H1 (cell line): ENCODE data around the gene HS1BP3. TPM values are rescaled to one million over a fixed set of nuclear protein-coding genes. Genes with fewer than 3 reads are reported as not detected.

Source experiments
- CTCF ChIA-PET: fragments of 300-600 bp; sonication (Branson Sonifier 250); formaldehyde crosslinking; loops from one replicate; lab custom pipeline; 2021; ENCODE audit not compliant: partially characterized antibody; lab: Charles Lee
- POLR2A ChIA-PET: fragments of 300-600 bp; sonication (Branson Sonifier 250); formaldehyde crosslinking; loops from one replicate; lab custom pipeline; 2021; ENCODE audit warnings: inconsistent platforms; ENCODE audit not compliant: partially characterized antibody; lab: Charles Lee
- DNase-seq, 2 experiments: peaks; one replicate each; pipeline versions ENCODE4 v3.0.0 to v3.0.0-alpha.2; 2010 to 2022; ENCODE audit warnings: low spot score in 2 of 2, low read depth in 1 of 2, mixed read lengths in 1 of 2
- FAIRE-seq: peaks from 2 replicates; lab custom pipeline; 2011; peaks lifted over from hg19 to GRCh38; lab: Jason Lieb, UNC
- H2AFZ ChIP-seq: 2 replicates; pipeline ENCODE4 v1.8.1; 2012; ENCODE audit warnings: low read length, inconsistent platforms
- H2AK5ac ChIP-seq: 2 replicates; pipeline ENCODE4 v1.6.1; 2013; ENCODE audit warnings: low read depth, low read length
- H2BK120ac ChIP-seq: replicated peaks from 2 replicates; pipeline ENCODE3; 2013; ENCODE audit warnings: low read depth, low read length, inconsistent platforms
- H2BK12ac ChIP-seq: 2 replicates; pipeline ENCODE4 v1.6.1; 2013; ENCODE audit warnings: low read depth, low read length
- H2BK15ac ChIP-seq: 2 replicates; pipeline ENCODE4 v1.6.1; 2013; ENCODE audit warnings: low read length
- H2BK20ac ChIP-seq: 2 replicates; pipeline ENCODE4 v1.6.1; 2013; ENCODE audit warnings: low read length
- H2BK5ac ChIP-seq: 2 replicates; pipeline ENCODE4 v1.6.1; 2013; ENCODE audit warnings: low read depth, low read length
- H3K14ac ChIP-seq: 2 replicates; pipeline ENCODE4 v1.6.1; 2013; ENCODE audit warnings: inconsistent platforms; ENCODE audit not compliant: insufficient read length
- H3K18ac ChIP-seq: 2 replicates; pipeline ENCODE4 v1.6.1; 2013; ENCODE audit warnings: low read length; ENCODE audit errors: extremely low read depth
- H3K23ac ChIP-seq: 2 replicates; pipeline ENCODE4 v1.6.1; 2013; ENCODE audit warnings: inconsistent platforms; ENCODE audit not compliant: insufficient read length
- H3K23me2 ChIP-seq: 2 replicates; pipeline ENCODE4 v1.6.1; 2013; ENCODE audit warnings: low read depth, low read length
- H3K27ac ChIP-seq: 2 replicates; pipeline ENCODE4 v1.6.1; 2011; ENCODE audit warnings: low read depth, low read length, inconsistent platforms
- H3K27me3 ChIP-seq, 4 experiments: replicated peaks in 1 of 4; 1 replicate in 1 of 4; 2 replicates in 3 of 4; pipeline versions ENCODE4 v1.6.1 to v1.8.1; 2011 to 2013; ENCODE audit warnings: low read length in 3 of 4, mild to moderate bottlenecking in 3 of 4, inconsistent platforms in 2 of 4, mixed read lengths in 2 of 4, moderate library complexity in 1 of 4; ENCODE audit not compliant: control insufficient read depth in 3 of 4, insufficient read depth in 3 of 4; ENCODE audit errors: extremely low read depth in 1 of 4
- H3K36me3 ChIP-seq, 4 experiments: 2 replicates each; pipeline versions ENCODE4 v1.6.1 to v1.8.1; 2011 to 2013; ENCODE audit warnings: mild to moderate bottlenecking in 4 of 4, low read length in 3 of 4, moderate library complexity in 2 of 4, control low read depth in 1 of 4, inconsistent platforms in 1 of 4; ENCODE audit not compliant: insufficient read depth in 4 of 4, control insufficient read depth in 2 of 4
- H3K4ac ChIP-seq: replicated peaks from 2 replicates; pipeline ENCODE3; 2013; ENCODE audit warnings: low read length, low read depth, mixed read lengths, inconsistent platforms; ENCODE audit not compliant: insufficient read length
- H3K4me1 ChIP-seq, 4 experiments: replicated peaks in 1 of 4; 1 replicate in 1 of 4; 2 replicates in 3 of 4; pipeline versions ENCODE4 v1.6.1 to v1.8.1; 2011 to 2013; ENCODE audit warnings: low read length in 3 of 4, inconsistent platforms in 2 of 4, mixed read lengths in 1 of 4; ENCODE audit not compliant: insufficient read depth in 4 of 4, control insufficient read depth in 3 of 4
- H3K4me2 ChIP-seq, 2 experiments: 2 replicates each; pipeline versions ENCODE4 v1.6.1 to v1.8.1; 2011 to 2013; ENCODE audit warnings: low read depth in 2 of 2, low read length in 2 of 2, control low read depth in 1 of 2, inconsistent platforms in 1 of 2, mild to moderate bottlenecking in 1 of 2; ENCODE audit not compliant: insufficient read depth in 1 of 2
- H3K4me3 ChIP-seq, 4 experiments: fragments of 200-600, 300-600 bp in 1 of 4; sonication (generic), shearing (Covaris generic), sonication (Bioruptor Twin) in 1 of 4; 2 replicates each; pipeline versions ENCODE4 v1.5.1 to v1.8.1; 2011 to 2016; ENCODE audit warnings: low read length in 4 of 4, low read depth in 3 of 4, control low read depth in 2 of 4, inconsistent platforms in 2 of 4, mild to moderate bottlenecking in 2 of 4, mixed read lengths in 1 of 4, moderate library complexity in 1 of 4; ENCODE audit not compliant: insufficient read depth in 2 of 4; ENCODE audit errors: extremely low read depth in 1 of 4
- H3K56ac ChIP-seq: replicated peaks from 2 replicates; pipeline ENCODE3; 2013; ENCODE audit warnings: low read depth, mild to moderate bottlenecking, mixed read lengths, low read length, inconsistent platforms; ENCODE audit not compliant: insufficient read length
- H3K79me1 ChIP-seq: 2 replicates; pipeline ENCODE4 v1.6.1; 2013; ENCODE audit warnings: low read depth, low read length, control low read depth
- H3K79me2 ChIP-seq, 2 experiments: 2 replicates each; pipeline versions ENCODE4 v1.6.1 to v1.8.1; 2012 to 2013; ENCODE audit warnings: low read length in 2 of 2, mild to moderate bottlenecking in 2 of 2, inconsistent platforms in 1 of 2; ENCODE audit not compliant: insufficient read depth in 2 of 2, control insufficient read depth in 1 of 2
- H3K9ac ChIP-seq, 4 experiments: replicated peaks in 1 of 4; 1 replicate in 1 of 4; 2 replicates in 3 of 4; pipeline versions ENCODE4 v1.6.1 to v1.8.1; 2011 to 2013; ENCODE audit warnings: low read depth in 3 of 4, low read length in 3 of 4, control low read depth in 2 of 4, mild to moderate bottlenecking in 2 of 4, moderate library complexity in 2 of 4, inconsistent platforms in 1 of 4; ENCODE audit errors: extremely low read depth in 1 of 4
- H3K9me3 ChIP-seq, 2 experiments: 2 replicates each; pipeline versions ENCODE4 v1.6.1 to v1.8.1; 2012 to 2013; ENCODE audit warnings: mild to moderate bottlenecking in 2 of 2, moderate library complexity in 2 of 2, control low read depth in 1 of 2, inconsistent platforms in 1 of 2, low read depth in 1 of 2, low read length in 1 of 2, mixed read lengths in 1 of 2; ENCODE audit not compliant: insufficient read depth in 2 of 2
- H4K20me1 ChIP-seq, 2 experiments: replicated peaks in 1 of 2; 2 replicates each; pipeline versions ENCODE3 to v1.8.1; 2011 to 2013; ENCODE audit warnings: inconsistent platforms in 2 of 2, low read length in 2 of 2, mild to moderate bottlenecking in 1 of 2; ENCODE audit not compliant: insufficient read depth in 2 of 2, control insufficient read depth in 1 of 2
- H4K5ac ChIP-seq: 2 replicates; pipeline ENCODE4 v1.6.1; 2013; ENCODE audit warnings: low read length, low read depth, mixed read lengths, inconsistent platforms; ENCODE audit not compliant: insufficient read length
- H4K8ac ChIP-seq: 2 replicates; pipeline ENCODE4 v1.8.0; 2013; ENCODE audit warnings: mild to moderate bottlenecking, moderate library complexity, low read length, inconsistent platforms; ENCODE audit not compliant: insufficient read depth; ENCODE audit errors: extremely low read depth
- H4K91ac ChIP-seq: replicated peaks from 2 replicates; pipeline ENCODE3; 2013; ENCODE audit warnings: low read length, mixed read lengths, inconsistent platforms; ENCODE audit not compliant: insufficient read length
- BACH1 ChIP-seq: IDR thresholded peaks from 2 replicates; pipeline ENCODE4 v1.6.1; 2012; ENCODE audit warnings: low read length, improper control_type of control experiment
- CBX5 ChIP-seq: fragments of 300-800, 300-1000 bp; sonication (generic); IDR thresholded peaks from 2 replicates; pipeline ENCODE4 v1.7.1; 2016; ENCODE audit warnings: antibody characterized with exemption, low read length, low read depth
- CBX8 ChIP-seq: fragments of 300-800, 300-1000 bp; sonication (generic); IDR thresholded peaks from 2 replicates; pipeline ENCODE4 v1.7.1; 2016; ENCODE audit warnings: low read depth, low read length, borderline replicate concordance
- FOSL1 ChIP-seq: IDR thresholded peaks from 2 replicates; pipeline ENCODE4 v1.6.1; 2011; ENCODE audit warnings: mild to moderate bottlenecking, low read depth, low read length, moderate library complexity; ENCODE audit not compliant: insufficient read depth
- KDM5A ChIP-seq: fragments of 200-600 bp; IDR thresholded peaks from 2 replicates; pipeline ENCODE4 v1.7.1; 2012; ENCODE audit warnings: mild to moderate bottlenecking, low read length, inconsistent platforms, mixed read lengths
- SIN3A ChIP-seq, 2 experiments: IDR thresholded peaks in 1 of 2; conservative IDR thresholded peaks in 1 of 2; 2 replicates each; pipeline ENCODE4 v1.6.1; 2011 to 2012; ENCODE audit warnings: low read length in 2 of 2, improper control_type of control experiment in 1 of 2, low read depth in 1 of 2, mild to moderate bottlenecking in 1 of 2
- SIRT6 ChIP-seq: IDR thresholded peaks from one replicate; pipeline ENCODE4 v1.7.1; 2012; ENCODE audit warnings: low read length, inconsistent platforms
- SUZ12 ChIP-seq: fragments of 200-600 bp; sonication (generic); IDR thresholded peaks from 2 replicates; pipeline ENCODE4 v1.6.1; 2012; ENCODE audit warnings: mild to moderate bottlenecking, inconsistent platforms, low read length, moderate library complexity, mixed read lengths
- TBP ChIP-seq: IDR thresholded peaks from 2 replicates; pipeline ENCODE4 v1.6.1; 2011; ENCODE audit warnings: low read depth, low read length, improper control_type of control experiment
- WGBS, 2 experiments: shearing (Covaris generic) in 1 of 2; methylation state at CpG; one replicate each; pipeline versions ENCODE4 v1.1.6 to v1.1.7; 2013 to 2015; ENCODE audit warnings: low lambda C conversion rate in 2 of 2, mixed read lengths in 2 of 2, inconsistent platforms in 1 of 2, low coverage in 1 of 2, missing lambda C conversion rate in 1 of 2; ENCODE audit not compliant: insufficient replicate concordance in 2 of 2, insufficient coverage in 1 of 2, insufficient read length in 1 of 2; ENCODE audit errors: extremely low coverage in 1 of 2, missing lambda C conversion rate in 1 of 2; 5-methylcytosine and 5-hydroxymethylcytosine counted together
- polyA plus RNA-seq, 7 experiments: library from polyadenylated mRNA; depleted of rRNA in 3 of 7; stranded (reverse) in 5 of 7; unstranded in 2 of 7; fragments of >200 nt in 5 of 7; fragments of 200-250 nt in 2 of 7; gene quantifications; 1 replicate in 5 of 7; 2 replicates in 1 of 7; 4 replicates in 1 of 7; pipeline versions ENCODE4 v1.2.1 to v1.2.3, GENCODE V29; 2011 to 2013; ENCODE audit warnings: missing spikeins in 2 of 7, mixed read lengths in 2 of 7
- total RNA-seq: library from RNA; stranded (reverse); fragmentation: NEBNext Ultra II Directional; extraction: Animal tissue kit (Norgen Biotek cat#: 25700); gene quantifications from 2 replicates; pipeline ENCODE4 v1.2.1, GENCODE V29; 2021
- TF ChIP-seq, protein P1 (sequence below): IDR thresholded peaks from 2 replicates; pipeline ENCODE4 v1.6.1; 2011; ENCODE audit warnings: low read depth, mild to moderate bottlenecking, low read length; ENCODE audit not compliant: insufficient read depth

Gene HS1BP3
- total and polyA plus RNA-seq, 2 of the 8 experiments (the other 6 are each of a cell fraction or from before 2014, with no cell fraction given): 11.1 to 11.3 TPM

DNA sequence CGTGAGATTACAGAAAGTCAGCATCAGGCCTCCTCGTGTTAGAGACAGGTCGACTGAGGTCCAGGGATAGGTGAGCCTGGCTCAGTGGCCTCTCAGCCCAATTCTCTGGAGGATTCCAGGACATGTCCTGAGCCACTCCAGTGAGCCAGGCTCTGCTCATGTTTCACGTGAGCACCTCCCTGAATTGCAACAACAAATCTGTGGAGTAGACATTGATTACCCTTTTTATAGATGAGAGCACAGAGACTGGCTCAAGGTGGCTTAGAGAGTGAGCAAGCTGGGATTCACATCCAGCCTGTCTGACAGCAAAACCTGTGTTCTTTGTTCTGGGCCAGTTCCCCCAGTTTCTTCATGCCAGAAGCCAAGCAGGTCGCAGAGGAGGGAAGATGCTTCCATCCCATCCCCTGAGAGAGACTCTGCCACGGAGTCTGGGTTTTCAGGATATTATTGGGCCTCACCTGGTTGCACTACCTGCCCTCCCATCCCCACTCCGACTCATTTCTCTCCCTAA, 46.4 kb downstream of the HS1BP3 start:
- Histone ChIP-seq H3K18ac (no peak overlapping the region), H3K14ac (no peak overlapping the region), H4K5ac (no peak overlapping the region), H2BK12ac (no peak overlapping the region), H2BK15ac (no peak overlapping the region), H2BK120ac (no peak overlapping the region), H3K4ac (no peak overlapping the region), H3K23ac (no peak overlapping the region), H2BK20ac (no peak overlapping the region), H4K8ac (no peak overlapping the region), H2AFZ (no peak overlapping the region), H4K91ac (no peak overlapping the region), H3K9me3 (0 out of 4 replicates have a peak, but pooled peaks cover 3% of the 10 kb centered on the region in 2 experiments), H3K23me2 (no peaks in the 10 kb centered on the region), H3K4me1 (no peaks in the 10 kb centered on the region; a peak in 1 of 7 replicates), H3K79me2 (no peaks in the 10 kb centered on the region), H4K20me1 (no peaks in the 10 kb centered on the region), H3K36me3 (no peaks in the 10 kb centered on the region), H2AK5ac (no peak overlapping the region), H3K27ac (no peak overlapping the region), H3K4me2 (no peak overlapping the region), H2BK5ac (no peak overlapping the region), H3K56ac (no peak overlapping the region), H3K9ac (no peak overlapping the region), H3K79me1 (no peaks in the 10 kb centered on the region), H3K4me3 (no peak overlapping the region), H3K27me3 (no peaks in the 10 kb centered on the region)
- no peak for TF ChIP-seq TBP
- no peak for TF ChIP-seq CBX5
- no peak for TF ChIP-seq SIN3A (conservative IDR thresholded peaks at IDR 0.05 in 1 of 2, IDR thresholded peaks at IDR 0.05 in 1 of 2; ENCODE audit: low read depth in 1 of 2, low read length in 2 of 2)
- TF ChIP-seq SUZ12: no peak
- no peak for TF ChIP-seq BACH1
- TF ChIP-seq SIRT6: no peak
- TF ChIP-seq, protein P1, sequence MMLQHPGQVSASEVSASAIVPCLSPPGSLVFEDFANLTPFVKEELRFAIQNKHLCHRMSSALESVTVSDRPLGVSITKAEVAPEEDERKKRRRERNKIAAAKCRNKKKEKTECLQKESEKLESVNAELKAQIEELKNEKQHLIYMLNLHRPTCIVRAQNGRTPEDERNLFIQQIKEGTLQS: no peak
- no peak for TF ChIP-seq CBX8
- TF ChIP-seq KDM5A: no peak
- no peak for TF ChIP-seq FOSL1
- DNase-seq: no peak
- FAIRE-seq: no peak
- CTCF ChIA-PET: interaction anchor here (0.6 to 15.2 kb wide), 15 partner anchors 9 to 163 kb away, joined by 3 to 116 read pairs (median 4); no protein-coding TSS in a partner anchor
- POLR2A ChIA-PET: interaction anchor here (0.6 kb wide), 1 partner anchor 373 kb away, joined by 3 read pairs; no protein-coding TSS in a partner anchor
- 95% methylated on average over 7 of the region's 7 CpGs; no CpG with 5 or more reads in 1 of the 2 experiments for WGBS, 2 experiments
